MG63 (cell line): ENCODE measurements around the gene CDYL2. TPM values are rescaled to one million over a fixed set of nuclear protein-coding genes. Genes with fewer than 3 reads are reported as not detected.
"Not testable (repeated sequence)": the region's sequence is repeated elsewhere in the genome, so short reads cannot be mapped to it uniquely, and the experiment has no call there.

Experiments
- DNase-seq: peaks from one replicate; pipeline ENCODE4 v3.0.0-alpha.2; 2020
- H3K27me3 ChIP-seq: fragments of 250-450 bp; sonication (Bioruptor Pico); 2 replicates; pipeline ENCODE4 v1.5.1; 2020; ENCODE audit warnings: mild to moderate bottlenecking, moderate library complexity
- H3K36me3 ChIP-seq: fragments of 250-450 bp; sonication (Bioruptor Pico); 2 replicates; pipeline ENCODE4 v1.5.1; 2020; ENCODE audit warnings: mild to moderate bottlenecking, moderate library complexity
- H3K4me3 ChIP-seq: fragments of 250-450 bp; sonication (Bioruptor Pico); 2 replicates; pipeline ENCODE4 v1.5.1; 2020; ENCODE audit warnings: mild to moderate bottlenecking, moderate library complexity
- H3K9me3 ChIP-seq: fragments of 250-450 bp; sonication (Bioruptor Pico); 2 replicates; pipeline ENCODE4 v1.5.1; 2020; ENCODE audit warnings: mild to moderate bottlenecking, moderate library complexity
- total RNA-seq: library from RNA; depleted of rRNA; stranded (reverse); fragments of >200 nt; shearing (Covaris generic); gene quantifications from 2 replicates; pipeline ENCODE4 v1.2.3, GENCODE V29; 2014; ENCODE audit warnings: low replicate concordance

CDYL2 gene
- total RNA-seq, 1 experiment from 2014 or later: 0.56 TPM

DNA sequence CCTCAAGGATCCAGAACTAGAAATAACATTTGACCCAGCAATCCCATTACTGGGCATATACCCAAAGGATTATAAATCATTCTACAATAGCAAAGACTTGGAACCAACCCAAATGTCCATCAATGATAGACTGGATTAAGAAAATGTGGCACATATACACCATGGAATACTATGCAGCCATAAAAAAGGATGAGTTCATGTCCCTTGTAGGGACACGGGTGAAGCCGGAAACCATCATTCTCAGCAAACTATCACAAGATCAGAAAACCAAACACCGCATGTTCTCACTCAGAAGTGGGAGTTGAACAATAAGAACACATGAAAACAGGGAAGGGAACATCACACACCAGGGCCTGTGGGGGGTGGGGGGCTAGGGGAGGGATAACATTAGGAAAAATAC is 17.8 kb downstream of the CDYL2 start:
- DNase-seq, H3K27me3 ChIP-seq, H3K36me3 ChIP-seq, H3K9me3 ChIP-seq, H3K4me3 ChIP-seq: not testable (repeated sequence)

GRCh38 chr16:80784951-80785350 is 19.4 kb downstream of the CDYL2 start:
- Histone ChIP-seq H3K9me3 (no peaks in the 10 kb centered on the region), H3K27me3 (no peaks in the 10 kb centered on the region), H3K4me3 (no peak overlapping the region), H3K36me3 (no peaks in the 10 kb centered on the region)
- DNase-seq: no peak

DNA sequence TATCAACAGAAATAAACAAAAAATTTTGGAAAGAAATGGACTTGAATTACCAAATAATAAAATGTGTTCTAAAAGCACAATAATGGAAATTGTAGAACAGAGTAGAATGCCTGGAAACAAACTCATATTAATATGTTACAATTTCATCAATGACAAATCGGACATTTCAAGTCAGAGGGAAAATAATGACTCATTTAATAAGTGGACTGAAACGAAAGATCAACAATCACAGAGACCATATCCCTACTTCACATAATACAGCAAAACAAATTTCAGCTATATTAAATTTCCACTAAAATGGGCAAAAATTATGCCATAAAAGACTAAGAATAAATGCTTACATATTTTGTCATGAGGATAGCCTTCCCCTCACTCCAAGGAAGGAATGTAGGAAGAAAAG is 25.7 kb downstream of the CDYL2 start:
- Histone ChIP-seq H3K4me3 (no peak overlapping the region), H3K27me3 (no peaks in the 10 kb centered on the region), H3K36me3 (no peaks in the 10 kb centered on the region), H3K9me3 (no peaks in the 10 kb centered on the region)
- no peak for DNase-seq

- H3K4me3 ChIP-seq: no peak overlapping the region
These were observed 27.5 kb downstream of the CDYL2 start for GRCh38 chr16:80776856-80777255.

GRCh38 chr16:80775450-80775849 is 28.9 kb downstream of the CDYL2 start:
- H3K36me3 ChIP-seq: no peaks in the 10 kb centered on the region
- no peaks in the 10 kb centered on the region for H3K9me3 ChIP-seq
- no peak overlapping the region for H3K4me3 ChIP-seq
- DNase-seq: no peak
- H3K27me3 ChIP-seq: no peaks in the 10 kb centered on the region

More at GRCh38 chr16:80776856-80777255, 27.5 kb downstream of the CDYL2 start:
- Histone ChIP-seq H3K27me3 (no peaks in the 10 kb centered on the region), H3K36me3 (no peaks in the 10 kb centered on the region), H3K9me3 (no peaks in the 10 kb centered on the region)
- DNase-seq: no peak

DNA sequence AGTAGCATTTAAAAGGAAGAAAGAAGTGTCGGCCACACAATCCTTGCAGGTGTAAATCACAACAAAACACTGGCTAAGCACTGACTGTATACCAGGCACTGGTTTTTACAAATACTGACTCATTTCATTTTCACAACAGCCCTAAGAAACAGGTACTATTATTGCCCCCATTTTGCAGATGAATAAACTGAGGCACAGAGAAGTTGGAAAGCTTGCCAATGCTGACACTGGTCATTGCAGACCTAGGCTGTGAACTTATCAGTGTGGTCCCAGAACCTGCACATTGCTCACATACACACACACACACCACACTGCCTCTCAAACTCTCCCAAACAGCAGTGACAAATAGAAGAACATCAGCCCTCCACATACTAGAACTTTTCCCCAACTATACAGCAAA is 37.6 kb downstream of the CDYL2 start:
- Histone ChIP-seq H3K36me3 (no peaks in the 10 kb centered on the region), H3K27me3 (no peaks in the 10 kb centered on the region), H3K9me3 (no peaks in the 10 kb centered on the region)

GRCh38 chr16:80759419-80760162 is 44.8 kb downstream of the CDYL2 start:
- Histone ChIP-seq H3K27me3 (no peaks in the 10 kb centered on the region), H3K36me3 (no peaks in the 10 kb centered on the region), H3K9me3 (no peaks in the 10 kb centered on the region), H3K4me3 (no peak overlapping the region)
- DNase-seq: no peak

More for the DNA sequence above, 37.6 kb downstream of the CDYL2 start:
- no peak for DNase-seq
- H3K4me3 ChIP-seq: no peak overlapping the region

- no peak for DNase-seq
- Histone ChIP-seq H3K36me3 (no peaks in the 10 kb centered on the region), H3K27me3 (no peaks in the 10 kb centered on the region), H3K9me3 (no peaks in the 10 kb centered on the region), H3K4me3 (no peak overlapping the region)
These were observed 49.9 kb downstream of the CDYL2 start for GRCh38 chr16:80754476-80754875.

DNA sequence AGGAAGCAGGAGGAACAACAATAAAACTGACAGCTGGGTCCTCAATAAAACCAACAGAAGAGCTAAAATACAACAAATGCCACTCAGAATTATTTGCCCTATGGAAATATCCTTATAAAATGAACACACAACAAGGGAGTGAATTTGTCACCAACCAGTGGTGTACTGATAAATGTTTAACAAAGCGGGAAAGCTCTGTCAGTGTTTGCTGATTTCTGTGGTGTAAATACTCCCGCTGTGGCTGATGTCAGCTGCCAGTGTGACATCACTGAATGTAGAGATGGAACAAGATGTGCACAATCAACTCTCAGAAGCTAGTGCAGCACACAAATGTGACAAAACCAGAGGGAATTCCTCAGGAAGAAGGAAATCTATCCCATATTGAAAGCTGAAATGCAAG is 51.9 kb downstream of the CDYL2 start:
- Histone ChIP-seq H3K9me3 (no peaks in the 10 kb centered on the region), H3K36me3 (no peaks in the 10 kb centered on the region), H3K27me3 (no peaks in the 10 kb centered on the region), H3K4me3 (no peak overlapping the region)
- no peak for DNase-seq

DNA sequence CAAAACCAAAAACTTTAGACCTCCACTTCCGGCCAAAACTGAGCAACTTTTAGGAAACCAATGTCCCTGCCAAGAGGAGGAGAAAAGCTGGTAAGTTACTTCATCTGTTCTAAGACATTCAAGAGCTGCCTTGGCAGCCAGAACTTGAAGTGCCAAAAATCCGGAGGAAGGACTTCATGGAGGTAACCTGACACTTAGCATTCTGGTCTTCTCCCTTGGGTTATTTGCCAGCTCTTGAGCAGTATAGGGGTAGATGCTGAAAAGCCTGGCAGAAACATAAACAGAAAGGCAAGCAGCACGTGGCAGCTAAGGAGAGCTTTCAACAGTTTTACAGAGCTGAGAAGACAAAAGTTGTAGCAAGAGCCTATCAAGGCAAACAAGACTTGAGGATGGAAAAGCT is 53.2 kb downstream of the CDYL2 start:
- Histone ChIP-seq H3K27me3 (no peaks in the 10 kb centered on the region), H3K9me3 (no peaks in the 10 kb centered on the region), H3K36me3 (no peaks in the 10 kb centered on the region), H3K4me3 (no peak overlapping the region)
- peak; percentile 2 for DNase-seq

GRCh38 chr16:80746231-80746630 is 58.2 kb downstream of the CDYL2 start:
- Histone ChIP-seq H3K27me3 (no peaks in the 10 kb centered on the region), H3K9me3 (no peaks in the 10 kb centered on the region), H3K36me3 (no peaks in the 10 kb centered on the region), H3K4me3 (no peak overlapping the region)
- DNase-seq: no peak

DNA sequence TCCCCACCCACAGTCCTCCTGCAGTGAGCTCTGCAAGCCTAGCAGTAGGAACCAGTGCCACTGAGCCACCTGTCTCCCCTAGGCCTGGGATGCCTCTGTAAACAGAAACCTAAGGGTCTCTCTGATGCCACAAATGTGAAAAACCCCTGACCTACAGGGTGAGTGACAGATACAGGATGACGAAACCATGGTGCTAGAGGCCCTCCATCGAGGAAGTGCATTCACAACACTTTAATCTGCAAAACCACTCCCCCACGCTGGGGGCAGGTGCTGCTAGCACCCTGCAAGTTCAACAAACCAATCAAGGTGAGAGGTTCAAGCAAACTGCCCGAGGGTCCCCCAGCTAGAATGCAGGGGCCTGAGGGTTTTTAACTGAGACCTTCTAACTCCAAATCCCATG is 59.5 kb downstream of the CDYL2 start:
- Histone ChIP-seq H3K4me3 (no peak overlapping the region), H3K27me3 (no peaks in the 10 kb centered on the region), H3K36me3 (no peaks in the 10 kb centered on the region), H3K9me3 (no peaks in the 10 kb centered on the region)
- DNase-seq: no peak

GRCh38 chr16:80743772-80744171 is 60.6 kb downstream of the CDYL2 start:
- H3K4me3 ChIP-seq: no peak overlapping the region
- H3K36me3 ChIP-seq: no peaks in the 10 kb centered on the region
- DNase-seq: no peak
- H3K27me3 ChIP-seq: no peaks in the 10 kb centered on the region
- no peaks in the 10 kb centered on the region for H3K9me3 ChIP-seq

- Histone ChIP-seq H3K9me3 (no peaks in the 10 kb centered on the region), H3K27me3 (no peaks in the 10 kb centered on the region), H3K4me3 (no peak overlapping the region), H3K36me3 (no peaks in the 10 kb centered on the region)
- no peak for DNase-seq
These were observed 61.1 kb downstream of the CDYL2 start for GRCh38 chr16:80743273-80743672.

- Histone ChIP-seq H3K9me3 (no peaks in the 10 kb centered on the region), H3K27me3 (no peaks in the 10 kb centered on the region), H3K4me3 (no peak overlapping the region), H3K36me3 (no peaks in the 10 kb centered on the region)
- DNase-seq: no peak
These were observed 62.1 kb downstream of the CDYL2 start for GRCh38 chr16:80742331-80742730.

- no peak for DNase-seq
- no peaks in the 10 kb centered on the region for H3K36me3 ChIP-seq
- H3K4me3 ChIP-seq: no peak overlapping the region
- H3K27me3 ChIP-seq: no peaks in the 10 kb centered on the region
- H3K9me3 ChIP-seq: no peaks in the 10 kb centered on the region
These were observed 62.7 kb downstream of the CDYL2 start for GRCh38 chr16:80741724-80742123.

GRCh38 chr16:80739523-80739922 is 64.9 kb downstream of the CDYL2 start:
- no peaks in the 10 kb centered on the region for H3K9me3 ChIP-seq
- no peak overlapping the region for H3K4me3 ChIP-seq
- no peak for DNase-seq
- H3K27me3 ChIP-seq: no peaks in the 10 kb centered on the region
- no peaks in the 10 kb centered on the region for H3K36me3 ChIP-seq

GRCh38 chr16:80738521-80738920 is 65.9 kb downstream of the CDYL2 start:
- no peaks in the 10 kb centered on the region for H3K27me3 ChIP-seq
- DNase-seq: no peak
- H3K4me3 ChIP-seq: no peak overlapping the region
- no peaks in the 10 kb centered on the region for H3K9me3 ChIP-seq
- H3K36me3 ChIP-seq: no peaks in the 10 kb centered on the region
